A673 (cell line): ENCODE results near the gene HS3ST3A1.

Experiments
- CTCF ChIP-seq: fragments of 300-800, 200-600 bp; sonication (generic); conservative IDR thresholded peaks from 2 replicates; pipeline ENCODE4 v1.5.1; 2017; ENCODE audit warnings: low read depth, mild to moderate bottlenecking, antibody characterized with exemption, low read length, moderate library complexity, mixed read lengths
- EZH2 ChIP-seq: fragments of 200-600 bp; sonication (generic); IDR thresholded peaks from 2 replicates; pipeline ENCODE4 v1.6.1; 2017; ENCODE audit warnings: borderline replicate concordance, low read depth, mild to moderate bottlenecking, mixed read lengths, antibody characterized with exemption, low read length; ENCODE audit not compliant: poor library complexity, severe bottlenecking

GRCh38 chr17:13460261-13461000 is 141.3 kb downstream of the HS3ST3A1 start:
- TF ChIP-seq CTCF: no peak
- no peak for TF ChIP-seq EZH2
